RPMI7951 (cell line): ENCODE results near the gene TMEM134. TPM values are rescaled to one million over a fixed set of nuclear protein-coding genes. Genes with fewer than 3 reads are reported as not detected.
"Not testable (repeated sequence)": the region's sequence is repeated elsewhere in the genome, so short reads cannot be mapped to it uniquely, and the experiment has no call there.

ENCODE experiments used
- DNase-seq: peaks from one replicate; pipeline ENCODE4 v3.0.0-alpha.2; 2012; ENCODE audit warnings: low read depth
- total RNA-seq: library from RNA; depleted of rRNA; stranded (reverse); fragments of >200 nt; shearing (Covaris generic); gene quantifications from 2 replicates; pipeline ENCODE4 v1.2.3, GENCODE V29; 2014; rRNA removed

The TMEM134 gene, protein sequence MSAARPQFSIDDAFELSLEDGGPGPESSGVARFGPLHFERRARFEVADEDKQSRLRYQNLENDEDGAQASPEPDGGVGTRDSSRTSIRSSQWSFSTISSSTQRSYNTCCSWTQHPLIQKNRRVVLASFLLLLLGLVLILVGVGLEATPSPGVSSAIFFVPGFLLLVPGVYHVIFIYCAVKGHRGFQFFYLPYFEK
- total RNA-seq: 25.6 and 28.0 TPM in 2 replicates

DNA sequence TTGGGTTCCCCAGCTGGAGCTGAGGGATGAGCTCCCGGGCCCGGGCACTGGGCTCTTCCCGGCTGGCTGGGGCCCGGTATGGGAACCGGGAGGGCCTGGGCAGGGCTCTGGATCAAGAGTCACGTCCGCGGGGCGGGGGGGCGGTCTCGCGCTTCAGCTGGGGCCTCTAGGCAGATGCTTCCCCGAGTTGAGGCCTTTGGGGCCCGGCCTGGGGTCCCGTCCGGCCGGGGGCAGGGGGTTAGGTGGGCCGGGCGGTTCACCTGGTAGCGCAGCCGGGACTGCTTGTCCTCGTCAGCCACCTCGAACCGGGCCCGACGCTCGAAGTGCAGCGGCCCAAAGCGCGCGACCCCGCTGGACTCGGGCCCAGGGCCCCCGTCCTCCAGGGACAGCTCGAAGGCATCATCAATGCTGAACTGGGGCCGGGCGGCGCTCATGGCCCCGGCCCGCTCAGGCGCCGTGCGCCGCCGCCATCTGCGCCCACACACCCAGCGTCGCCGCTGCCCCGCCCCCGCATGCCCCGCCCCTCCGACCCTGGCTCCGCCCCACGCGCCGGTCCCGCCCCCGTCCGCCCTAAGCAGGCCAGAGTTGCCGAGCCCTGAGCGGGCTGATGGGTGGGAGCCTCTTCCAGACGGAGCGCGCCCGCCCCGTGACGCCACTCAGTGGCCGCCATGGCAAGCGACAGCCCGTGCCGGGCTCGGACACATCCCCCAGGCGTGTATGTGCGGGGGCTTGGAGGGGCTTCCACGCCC is at the start of gene TMEM134:
Gene TMEM134, minus strand, starts transcription at position 493 of the 749 bp plus-strand sequence. Its CDS starts 59 bp downstream, at position 434.
- peak; percentile 88 for DNase-seq

DNA sequence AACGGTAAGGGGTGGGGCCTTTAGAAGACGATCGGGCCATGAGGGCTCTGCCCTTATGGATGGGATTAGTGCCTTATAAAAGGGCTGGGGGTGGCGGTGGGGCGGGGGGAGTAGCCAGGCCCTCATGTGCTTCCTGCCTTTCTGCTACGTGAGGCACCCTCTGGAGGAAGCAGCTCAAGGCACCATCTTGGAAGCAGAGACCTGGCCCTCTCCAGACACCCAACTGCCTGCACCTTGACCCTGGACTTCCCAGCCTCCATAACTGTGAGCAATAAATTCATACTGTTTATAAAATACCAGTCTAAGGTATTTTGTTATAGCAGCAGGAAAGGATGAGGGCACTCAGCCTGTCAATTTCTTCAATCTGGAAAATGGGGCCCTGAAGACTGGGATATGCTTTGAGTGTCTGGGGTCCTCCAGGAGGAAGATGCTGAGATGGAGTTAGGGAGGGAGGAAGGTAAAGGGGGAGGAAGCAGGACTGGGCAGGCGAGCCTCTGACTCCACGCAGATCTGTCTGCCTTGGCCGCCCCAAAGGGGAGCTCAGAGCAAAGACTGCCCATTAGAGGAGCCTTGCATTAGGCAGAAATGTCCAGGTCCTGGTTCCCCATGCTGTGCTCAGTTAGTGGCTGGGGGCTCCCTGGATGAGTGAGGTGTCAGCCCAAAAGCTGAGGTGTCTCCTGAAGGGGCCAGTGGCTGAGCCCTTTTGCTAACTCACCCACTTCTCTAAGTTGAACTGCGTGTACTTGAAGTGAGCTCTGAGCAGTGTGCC is 48.9 kb upstream of the TMEM134 start:
- DNase-seq: no peak

- DNase-seq: no peak
These were observed 47.8 kb upstream of the TMEM134 start for GRCh38 chr11:67516806-67517205.

DNA sequence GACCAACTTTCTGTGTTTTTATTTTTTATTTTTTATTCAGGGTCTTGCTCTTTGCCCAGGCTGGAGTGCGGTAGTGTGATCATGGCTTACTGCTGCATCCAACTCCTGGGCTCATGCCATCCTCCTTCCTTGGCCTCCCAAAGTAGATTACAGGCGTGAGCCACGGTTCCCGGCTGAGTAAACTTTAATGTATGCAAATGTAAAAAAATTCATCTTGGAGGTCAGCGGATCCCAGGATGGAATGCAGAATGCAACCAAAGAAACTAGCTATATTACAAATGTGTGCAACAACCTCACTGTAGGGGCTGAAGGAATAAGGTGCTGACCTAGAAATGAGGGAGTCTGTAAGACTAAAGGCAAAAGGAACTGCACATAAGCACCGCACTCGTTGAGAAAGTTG is 45.1 kb upstream of the TMEM134 start:
- DNase-seq: no peak

- not testable (repeated sequence) for DNase-seq
These were observed 42.5 kb upstream of the TMEM134 start for GRCh38 chr11:67511558-67511957.

DNA sequence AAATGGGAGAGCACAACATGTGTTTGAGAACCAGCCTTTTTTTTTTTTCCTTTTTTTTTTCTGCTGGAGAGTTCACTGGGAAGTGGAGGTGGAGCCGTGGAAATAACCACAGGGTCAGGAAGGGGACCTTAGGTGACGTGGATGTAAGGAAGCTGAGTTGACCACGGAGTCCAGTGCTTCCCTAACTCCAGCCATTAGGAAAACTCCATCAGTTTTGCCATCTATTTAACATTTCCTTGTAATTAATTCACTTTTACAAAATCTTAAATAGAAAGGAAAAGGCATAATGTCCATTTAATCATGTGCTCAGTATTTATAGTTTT is 40.9 kb upstream of the TMEM134 start:
- DNase-seq: peak; percentile 32

- DNase-seq: peak; percentile 93
These were observed 39.6 kb upstream of the TMEM134 start for GRCh38 chr11:67508486-67509121.

GRCh38 chr11:67507864-67508485 is 38.9 kb upstream of the TMEM134 start, which contains the start of gene CDK2AP2:
TSS of gene CDK2AP2 (minus strand) at chr11:67508162. CDS start at chr11:67508082, 80 bp downstream.
- peak; percentile 100 for DNase-seq

GRCh38 chr11:67507242-67507863 is 38.3 kb upstream of the TMEM134 start:
- peak; percentile 77 for DNase-seq

DNA sequence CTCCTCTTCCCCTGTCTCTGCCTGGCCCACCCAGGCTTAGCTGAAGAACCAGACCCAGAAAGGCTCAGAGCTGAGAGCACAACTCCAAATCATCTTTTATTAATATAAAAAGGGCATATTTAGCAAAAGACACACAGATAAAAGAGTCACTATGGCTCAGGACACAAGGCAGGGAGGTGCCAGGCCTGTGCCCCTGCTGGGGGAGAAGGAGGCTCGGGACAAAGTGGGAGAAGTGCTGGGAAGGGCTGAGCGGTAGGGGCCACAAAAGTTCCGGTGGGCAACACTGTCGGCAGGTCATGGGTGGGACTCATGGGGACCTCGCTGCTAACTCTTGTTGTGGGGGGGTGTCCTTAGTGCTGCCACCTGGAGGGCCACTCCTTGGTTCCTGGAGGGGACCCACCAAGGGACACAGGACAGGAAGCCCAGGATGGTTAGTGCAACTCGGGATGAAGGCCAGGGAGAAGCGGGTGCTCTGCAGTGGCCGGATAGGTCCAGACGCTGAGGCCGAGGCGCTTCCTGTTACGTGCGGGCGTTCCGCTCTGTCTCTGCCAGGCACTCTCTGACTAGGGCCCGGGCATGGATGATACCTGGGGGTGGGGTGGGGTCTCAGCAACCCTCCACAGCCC is 37.5 kb upstream of the TMEM134 start:
- no peak for DNase-seq

DNA sequence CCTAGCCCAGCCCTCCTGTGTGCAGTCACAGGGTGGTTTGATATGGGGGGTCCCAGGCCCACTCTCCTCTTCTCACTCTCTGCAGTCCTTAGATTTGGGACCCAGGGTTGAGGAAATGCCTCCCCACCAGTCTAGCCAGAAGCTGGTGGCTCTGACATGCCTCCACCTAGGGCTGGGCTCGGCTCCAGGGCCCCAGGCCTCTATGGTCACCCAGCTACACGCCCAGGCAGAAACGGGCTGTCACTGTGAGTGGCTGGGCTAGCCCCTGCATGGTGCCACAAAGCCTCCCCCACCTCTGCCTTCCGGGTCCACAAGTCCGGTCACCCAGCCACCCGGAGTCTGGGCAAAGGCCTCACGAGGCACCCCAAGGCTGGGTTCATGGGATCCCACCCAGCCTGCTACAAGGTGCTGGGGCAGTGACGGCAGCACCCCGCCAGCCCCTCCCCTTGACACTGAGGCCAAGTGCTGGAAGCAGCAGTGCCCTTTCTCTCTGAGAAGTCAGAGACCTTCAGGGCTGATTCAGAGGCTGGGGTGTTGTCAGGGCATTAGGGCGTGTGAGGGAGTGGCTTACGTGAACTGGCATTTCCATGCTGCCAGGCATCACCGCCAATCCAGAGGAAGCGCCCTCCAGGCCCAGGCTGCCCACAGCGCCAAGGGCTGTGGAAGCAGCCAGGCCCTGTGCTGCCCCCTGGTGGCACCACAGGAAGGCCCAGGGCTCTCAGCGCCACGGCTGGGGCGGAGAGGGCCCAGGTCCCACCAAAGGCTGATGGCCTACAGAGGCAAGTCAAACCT is 36.8 kb upstream of the TMEM134 start:
- peak; percentile 94 for DNase-seq

- peak; percentile 66 for DNase-seq
These were observed 36.0 kb upstream of the TMEM134 start, which contains the start of gene PITPNM1 for GRCh38 chr11:67504950-67505581. TSS of gene PITPNM1 (minus strand) at chr11:67505363. CDS start at chr11:67504180, 1,183 bp downstream.

GRCh38 chr11:67504005-67504949 is 35.2 kb upstream of the TMEM134 start:
- peak; percentile 45 for DNase-seq

DNA sequence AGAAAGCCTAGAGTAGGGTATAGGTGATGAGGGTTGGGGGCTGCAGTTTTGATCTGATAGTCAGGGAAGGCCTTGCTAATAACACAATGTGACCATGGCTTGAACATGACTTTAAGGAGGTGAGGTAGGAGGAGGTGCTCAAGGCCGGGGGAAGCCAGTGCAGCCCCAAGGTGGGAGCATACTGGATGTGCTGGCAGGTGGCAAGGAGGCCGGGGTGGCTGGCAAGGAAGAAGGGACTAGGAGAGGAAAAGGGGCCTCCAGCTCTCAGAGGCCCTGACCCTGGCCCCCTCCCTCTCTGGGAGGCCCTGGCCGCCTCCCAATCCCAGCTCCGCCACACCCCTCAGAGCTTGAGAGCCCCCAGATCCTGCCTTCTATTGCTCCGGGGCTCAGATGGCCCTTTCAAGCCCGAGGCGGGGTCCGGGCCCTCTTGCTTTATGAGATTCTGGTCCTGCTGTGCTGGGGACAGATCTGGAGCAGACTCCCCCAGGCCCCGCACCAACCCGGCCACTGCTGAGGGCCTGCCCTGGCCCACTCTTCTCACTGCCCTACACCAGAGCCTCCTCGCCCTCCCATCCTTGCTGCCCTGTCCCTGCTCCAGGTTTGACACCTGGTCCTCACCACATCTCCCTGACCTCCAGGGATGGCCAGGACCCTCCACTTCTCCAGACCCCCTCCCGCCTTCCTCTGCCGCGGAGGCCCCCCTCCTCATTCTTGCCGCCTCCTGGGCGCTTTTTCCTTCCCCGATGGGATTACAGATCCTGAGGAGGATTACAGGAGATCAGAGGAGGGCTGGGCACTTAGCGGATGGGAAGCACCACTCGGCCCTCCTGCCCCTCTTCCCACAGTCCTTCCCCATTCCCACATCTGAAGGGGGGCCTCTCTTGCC is 34.3 kb upstream of the TMEM134 start:
- DNase-seq: no peak

- DNase-seq: no peak
These were observed 33.4 kb upstream of the TMEM134 start for GRCh38 chr11:67502328-67502979.

GRCh38 chr11:67501854-67502253 is 32.8 kb upstream of the TMEM134 start:
- no peak for DNase-seq
